Epithelial cell of umbilical artery (primary cell): ENCODE data around the gene ZNF189. TPM values are rescaled to one million over a fixed set of nuclear protein-coding genes. Genes with fewer than 3 reads are reported as not detected.

Experiments used
- total RNA-seq: library from RNA; depleted of rRNA; stranded (reverse); fragments of >200 nt; gene quantifications from 2 replicates; pipeline ENCODE4 v1.2.3, GENCODE V29; 2014

The ZNF189 gene
- 17.2 and 23.1 TPM in 2 replicates for total RNA-seq

DNA sequence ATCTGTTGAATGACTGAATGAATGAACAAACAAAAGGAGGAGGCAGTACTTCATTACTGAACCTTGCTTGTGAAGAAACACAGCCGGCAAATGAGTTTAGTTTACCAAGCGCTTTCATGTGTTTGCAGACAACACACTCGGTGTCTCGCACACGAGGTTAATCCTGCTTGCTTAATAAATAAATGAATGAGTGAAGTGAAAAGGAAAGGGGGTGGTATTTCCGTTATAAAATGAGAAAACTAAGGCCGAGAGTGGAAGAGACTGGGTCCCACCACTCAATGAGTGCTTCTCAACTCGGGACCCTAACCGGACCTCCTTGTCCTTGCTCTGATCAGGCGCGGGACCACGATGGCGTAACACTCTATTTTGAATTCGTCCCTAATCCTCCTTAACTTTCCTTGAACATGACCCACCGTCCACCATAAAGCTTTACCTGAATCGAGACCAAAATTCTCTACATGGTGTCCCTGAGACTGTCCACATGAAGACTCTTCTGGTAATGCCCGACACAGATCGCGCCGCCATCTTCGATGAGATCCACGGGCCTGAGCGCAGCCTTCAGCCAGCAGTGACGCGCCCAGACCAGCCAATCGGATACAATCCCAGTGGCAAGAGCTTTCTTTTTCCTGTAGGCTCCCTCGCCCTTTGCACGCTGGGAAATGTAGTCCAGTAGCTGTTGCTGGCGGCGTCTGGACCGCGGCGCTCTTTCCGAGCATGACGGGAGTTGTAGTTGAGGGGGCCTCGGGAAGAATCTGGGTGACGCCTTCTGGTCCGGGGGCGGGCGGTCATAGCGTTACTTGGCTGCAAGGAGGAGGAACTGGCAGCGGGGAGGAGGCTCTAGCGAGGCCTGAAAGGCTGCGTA, at the start of gene ZNF189, which contains the start of gene MRPL50:
TSS of gene ZNF189 (plus strand) at position 784 of the 862 bp plus-strand sequence. CDS start 306 bp downstream, outside the sequence.
TSS of gene MRPL50 (minus strand) at position 551 of the 862 bp plus-strand sequence. CDS start at position 525, 26 bp downstream.

DNA sequence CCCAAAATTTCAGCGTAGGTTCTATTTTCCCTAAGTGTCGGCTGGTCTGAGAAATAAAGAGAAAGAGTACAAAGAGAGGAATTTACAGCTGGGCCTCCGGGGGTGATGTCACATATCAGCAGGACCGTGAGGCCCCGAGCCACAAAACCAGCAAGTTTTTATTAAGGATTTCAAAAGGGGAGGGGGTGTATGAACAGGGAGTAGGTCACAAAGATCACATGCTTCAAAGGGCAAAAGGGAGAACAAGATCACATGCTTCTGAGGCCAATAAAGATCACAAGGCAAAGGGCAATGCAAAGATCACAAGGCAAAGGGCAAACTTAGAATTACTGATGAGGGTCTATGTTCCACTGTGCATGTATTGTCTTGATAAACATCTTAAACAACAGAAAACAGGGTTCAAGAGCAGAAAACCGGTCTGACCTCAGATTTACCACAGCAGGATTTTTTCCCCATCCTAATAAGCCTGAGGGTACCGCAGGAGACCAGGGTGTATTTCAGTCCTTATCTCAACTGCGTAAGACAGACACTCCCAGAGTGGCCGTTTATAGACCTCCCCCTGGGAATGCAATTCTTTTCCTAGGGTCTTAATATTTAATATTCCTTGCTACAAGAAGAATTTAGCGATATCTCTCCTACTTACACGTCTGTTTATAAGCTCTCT, 13.6 kb upstream of the ZNF189 start, which contains the start of gene BAAT:
TSS of gene BAAT (minus strand) at position 134 of the 664 bp plus-strand sequence. CDS start 13,602 bp downstream, outside the sequence.

DNA sequence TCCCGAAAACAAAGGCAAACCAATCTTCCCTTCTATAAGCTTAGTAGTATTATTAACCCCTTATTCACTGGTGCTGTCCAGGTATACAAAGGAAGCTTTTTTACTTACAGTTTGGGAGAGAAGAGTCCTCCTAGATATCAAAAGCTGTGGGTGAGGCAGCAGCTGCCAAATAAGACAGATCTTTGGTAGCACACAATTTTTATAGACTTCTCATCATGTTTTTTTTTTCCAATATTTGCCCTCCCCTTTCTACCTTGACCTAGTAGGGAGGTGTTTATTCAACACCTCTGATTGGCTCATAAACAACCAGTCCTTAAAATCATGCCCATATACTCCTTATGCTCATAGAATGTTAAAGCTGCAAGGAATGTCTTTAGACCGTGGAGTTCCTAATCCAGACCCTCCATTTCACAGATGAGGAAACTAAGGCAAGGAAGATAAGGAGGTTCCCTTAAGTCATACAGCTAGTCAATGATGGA, 37.0 kb downstream of the ZNF189 start, which contains the start of gene ALDOB:
TSS of gene ALDOB (minus strand) at position 174 of the 479 bp plus-strand sequence. CDS start 4,887 bp downstream, outside the sequence.

Other genes starting within 250 kb of the ZNF189 start
- gene BAAT, start 13.8 kb upstream of the ZNF189 start, total RNA-seq, result not detected in 2 replicates
- gene MRPL50, start 233 bp upstream of the ZNF189 start, total RNA-seq, result 18.5 and 19.8 TPM in 2 replicates
- not detected in 2 replicates for gene ALDOB, start 36.9 kb downstream of the ZNF189 start, total RNA-seq
- 24.4 and 30.5 TPM in 2 replicates for gene RNF20, start 135.0 kb downstream of the ZNF189 start, total RNA-seq
- not detected in 2 replicates for gene PPP3R2, start 196.1 kb downstream of the ZNF189 start, total RNA-seq